ENCODE results near the gene PDCL2.
"Not testable (repeated sequence)": the region's sequence is repeated elsewhere in the genome, so short reads cannot be mapped to it uniquely, and the experiment has no call there.

The PDCL2 gene

GRCh38 chr4:55598641-55599040 lies 6.6 kb upstream of the PDCL2 start:
- no peak overlapping the region for H3K4me3 ChIP-seq (replicated peaks; ENCODE audit: low read depth, low read length)
- no peak for DNase-seq (ENCODE audit: low read depth)
- no peak for TF ChIP-seq CTCF (IDR thresholded peaks at IDR 0.05; ENCODE audit: low read length, missing control alignments)

DNA sequence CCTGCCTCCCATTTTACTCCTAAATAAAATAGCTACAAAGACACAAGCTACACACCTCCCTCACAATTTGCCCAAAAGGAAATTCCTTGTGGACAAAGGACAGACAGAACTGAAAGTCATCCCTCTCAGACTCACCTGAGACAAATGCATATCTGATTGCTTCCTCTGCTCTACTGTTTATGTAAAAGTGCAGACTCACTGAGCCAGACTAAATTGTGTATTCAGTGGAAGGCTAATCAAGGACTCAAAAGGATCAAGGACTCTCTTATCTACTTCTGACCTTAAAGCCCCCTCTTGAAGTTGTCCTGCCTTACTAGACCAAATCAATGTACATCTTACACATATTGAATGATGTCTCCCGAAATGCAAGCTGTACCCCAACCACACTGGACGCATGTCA lies 3.9 kb downstream of the PDCL2 start:
- no peak for DNase-seq (ENCODE audit: low read depth)
- no peak overlapping the region for H3K4me3 ChIP-seq (replicated peaks; ENCODE audit: low read depth, low read length)
- no peak for TF ChIP-seq CTCF (IDR thresholded peaks at IDR 0.05; ENCODE audit: low read length, missing control alignments)

GRCh38 chr4:55582773-55583172 lies 9.3 kb downstream of the PDCL2 start:
- H3K4me3 ChIP-seq (replicated peaks; ENCODE audit: low read depth, low read length); DNase-seq (ENCODE audit: low read depth): not testable (repeated sequence)

GRCh38 chr4:55578341-55579010 lies 13.6 kb downstream of the PDCL2 start:
- H3K4me3 ChIP-seq (replicated peaks; ENCODE audit: low read depth, low read length), result no peak overlapping the region
- no peak for DNase-seq (ENCODE audit: low read depth)
- no peak for TF ChIP-seq CTCF (IDR thresholded peaks at IDR 0.05; ENCODE audit: low read length, missing control alignments)

DNA sequence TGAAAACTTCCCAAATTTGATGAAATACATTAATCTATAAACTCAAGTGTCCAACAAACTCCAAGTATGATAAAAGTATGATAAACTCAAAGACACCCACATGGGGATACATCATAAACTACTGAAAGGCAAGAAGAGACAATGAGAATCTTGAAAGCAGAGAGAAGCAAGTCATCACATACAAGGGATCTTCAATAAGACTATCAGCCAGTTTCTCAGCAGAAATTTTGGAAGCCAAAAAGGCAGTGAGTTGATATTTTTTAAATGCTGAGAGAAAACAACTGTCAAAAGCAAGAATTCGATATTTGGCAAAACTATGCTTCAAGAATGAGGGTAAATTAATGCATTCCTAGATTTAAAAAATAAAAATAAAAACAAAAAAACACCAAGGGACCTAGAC lies 16.5 kb downstream of the PDCL2 start:
- H3K4me3 ChIP-seq (replicated peaks; ENCODE audit: low read depth, low read length), result no peak overlapping the region
- no peak for TF ChIP-seq CTCF (IDR thresholded peaks at IDR 0.05; ENCODE audit: low read length, missing control alignments)
- no peak for DNase-seq (ENCODE audit: low read depth)

- H3K4me3 ChIP-seq (replicated peaks; ENCODE audit: low read depth, low read length), result no peak overlapping the region
- no peak for TF ChIP-seq CTCF (IDR thresholded peaks at IDR 0.05; ENCODE audit: low read length, missing control alignments)
- no peak for DNase-seq (ENCODE audit: low read depth)
Observed at GRCh38 chr4:55574252-55574651, 17.8 kb downstream of the PDCL2 start.

GRCh38 chr4:55571806-55572205 lies 20.2 kb downstream of the PDCL2 start:
- no peak overlapping the region for H3K4me3 ChIP-seq (replicated peaks; ENCODE audit: low read depth, low read length)
- no peak for TF ChIP-seq CTCF (IDR thresholded peaks at IDR 0.05; ENCODE audit: low read length, missing control alignments)
- DNase-seq (ENCODE audit: low read depth), result no peak

Measured in fibroblast of pulmonary artery (primary cell).